Measurements from ENCODE around the gene OR2A1.
"Not testable (repeated sequence)": the region's sequence is repeated elsewhere in the genome, so short reads cannot be mapped to it uniquely, and the experiment has no call there.

The OR2A1 gene

GRCh38 chr7:144311872-144312469 is at the start of gene OR2A1:
TSS of gene OR2A1 (plus strand) at chr7:144312419. CDS start at chr7:144318125, 5,706 bp downstream.
- DNase-seq = not testable (repeated sequence)

DNA sequence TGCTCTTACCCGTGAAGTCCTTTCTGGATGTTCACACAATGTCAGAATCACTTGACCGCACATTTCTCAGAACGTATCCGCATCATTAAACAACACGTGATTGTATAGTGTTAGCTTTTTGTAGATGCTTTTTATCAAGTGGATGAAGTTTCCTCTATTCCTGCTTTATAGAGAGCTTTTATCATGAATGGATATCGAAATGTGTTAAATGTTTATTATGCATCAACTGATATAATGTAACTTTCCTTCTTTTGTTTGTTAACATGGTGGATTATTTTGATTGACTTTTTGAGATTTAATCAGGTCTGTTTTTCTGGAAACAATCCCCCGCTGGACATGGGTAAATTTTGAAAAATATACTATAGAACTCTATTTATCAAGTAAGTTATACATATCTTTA is 47.5 kb upstream of the OR2A1 start, which contains the start of gene OR2A7:
Gene OR2A7 (minus strand): TSS at position 101 of the 400 bp plus-strand sequence. CDS start 5,164 bp downstream, outside the sequence.
- DNase-seq = not testable (repeated sequence)

- DNase-seq = not testable (repeated sequence)
Measured at GRCh38 chr7:144269188-144269587, 43.0 kb upstream of the OR2A1 start, which contains the start of gene CTAGE8. TSS of gene CTAGE8 (minus strand) at chr7:144269288. CDS start at chr7:144269250, 38 bp downstream.

GRCh38 chr7:144275281-144275680 is 36.9 kb upstream of the OR2A1 start:
- not testable (repeated sequence) for DNase-seq

DNA sequence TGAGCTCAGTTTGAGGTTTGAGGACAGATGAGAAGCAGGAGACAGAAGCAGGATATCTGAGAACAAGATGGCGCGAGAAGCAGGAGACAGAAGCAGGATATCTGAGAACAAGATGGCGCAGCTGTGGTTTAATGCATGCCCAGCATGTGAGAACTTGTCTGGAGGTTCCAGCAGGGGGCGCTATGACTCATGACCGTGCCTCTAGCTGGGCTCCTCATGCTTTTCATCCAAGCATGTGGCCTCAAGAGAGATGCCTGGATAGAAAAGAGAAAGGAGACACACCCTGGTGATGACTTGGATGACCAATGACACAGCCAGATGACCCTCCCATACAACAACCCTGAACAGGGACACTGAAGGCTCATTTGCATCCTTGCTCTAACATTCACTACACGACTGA is 32.2 kb upstream of the OR2A1 start:
- DNase-seq = not testable (repeated sequence)

DNA sequence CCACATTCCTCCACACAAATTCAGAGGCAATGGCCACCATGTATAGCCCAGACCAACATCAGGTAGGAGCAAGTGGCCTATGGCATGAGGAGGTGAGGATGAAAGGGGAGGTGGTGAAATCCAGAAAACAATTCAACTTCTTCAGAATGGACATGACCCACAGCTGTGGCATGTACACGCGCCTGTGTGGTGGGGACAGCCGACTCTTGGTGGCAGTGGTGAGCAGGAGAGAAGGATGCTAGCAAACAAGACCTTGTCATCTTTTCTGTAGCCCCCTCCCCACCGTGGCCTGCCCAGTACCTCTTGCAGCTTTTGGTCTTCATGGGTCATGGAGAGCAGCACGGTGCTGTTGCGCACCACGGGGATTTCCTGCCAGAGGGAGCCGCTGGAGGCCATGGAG is 30.2 kb upstream of the OR2A1 start:
- not testable (repeated sequence) for DNase-seq

GRCh38 chr7:144282490-144282889 is 29.7 kb upstream of the OR2A1 start:
- DNase-seq = not testable (repeated sequence)

- DNase-seq = not testable (repeated sequence)
Measured at GRCh38 chr7:144283716-144284115, 28.5 kb upstream of the OR2A1 start.

DNA sequence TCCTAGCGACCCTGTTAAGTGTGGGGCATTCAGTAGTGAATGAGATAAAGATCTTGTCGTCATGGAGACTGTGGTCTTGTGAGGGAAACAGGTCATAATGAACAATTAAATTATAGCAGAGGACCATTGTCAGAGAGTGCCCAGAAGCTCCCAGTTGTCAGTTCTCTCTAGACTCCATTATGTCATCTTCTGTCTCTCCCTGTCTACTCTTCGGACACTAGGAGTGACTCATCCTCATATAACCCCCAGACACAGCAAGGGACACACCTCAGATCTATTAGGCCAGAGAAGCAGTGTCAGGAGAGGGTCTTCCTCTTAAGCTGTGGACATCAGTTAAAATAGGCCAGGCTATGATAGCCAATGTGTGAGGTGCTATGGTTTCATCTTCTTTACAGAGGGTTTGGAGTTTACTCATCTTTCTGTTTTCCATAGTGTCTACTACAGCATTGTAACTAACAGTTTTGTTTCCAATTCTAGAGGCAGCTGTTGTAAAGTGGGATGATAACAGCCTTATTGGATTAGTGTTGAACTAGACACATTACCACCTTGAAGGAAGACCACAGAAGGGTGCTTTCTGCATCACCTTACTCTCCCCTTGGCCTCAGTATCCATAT is 24.9 kb upstream of the OR2A1 start:
- DNase-seq = not testable (repeated sequence)

- not testable (repeated sequence) for DNase-seq
Measured at GRCh38 chr7:144291607-144292006, 20.6 kb upstream of the OR2A1 start.

DNA sequence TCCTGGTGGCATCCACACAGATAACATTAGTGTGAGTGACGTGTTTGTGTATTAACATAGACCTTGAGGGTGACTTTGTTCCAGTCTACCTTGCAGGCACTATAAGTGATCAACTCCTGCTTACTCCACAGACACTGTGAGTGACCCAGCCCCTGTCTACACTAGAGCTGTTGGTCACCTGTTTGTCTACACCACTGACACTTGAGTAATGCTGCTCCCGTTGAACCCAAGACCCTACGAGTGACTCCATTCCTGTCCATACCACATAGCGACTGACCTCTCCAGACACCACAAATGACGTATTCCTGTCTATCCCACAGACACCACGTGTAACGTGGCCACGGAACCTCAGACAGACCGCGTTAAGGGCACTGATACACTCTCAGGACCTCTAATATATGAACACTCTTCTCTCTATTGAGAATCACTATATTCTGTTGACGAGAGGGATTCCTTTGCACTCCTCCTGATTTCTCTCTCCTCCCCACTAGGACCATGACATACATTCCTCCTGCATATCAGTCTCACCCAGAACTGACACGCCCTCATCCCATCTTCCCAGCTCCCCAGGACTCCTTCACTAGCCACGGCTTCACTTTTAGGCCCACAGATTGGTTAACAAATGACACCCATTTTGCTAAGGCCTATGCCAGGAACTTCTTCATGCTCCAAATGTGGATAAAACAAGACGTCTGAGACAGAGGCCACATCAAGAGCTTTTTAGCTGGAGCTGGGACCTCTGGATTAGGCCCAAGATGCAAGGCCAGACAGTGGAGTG is 19.6 kb upstream of the OR2A1 start:
- DNase-seq = not testable (repeated sequence)

GRCh38 chr7:144293794-144294499 is 18.3 kb upstream of the OR2A1 start:
- DNase-seq = not testable (repeated sequence)

DNA sequence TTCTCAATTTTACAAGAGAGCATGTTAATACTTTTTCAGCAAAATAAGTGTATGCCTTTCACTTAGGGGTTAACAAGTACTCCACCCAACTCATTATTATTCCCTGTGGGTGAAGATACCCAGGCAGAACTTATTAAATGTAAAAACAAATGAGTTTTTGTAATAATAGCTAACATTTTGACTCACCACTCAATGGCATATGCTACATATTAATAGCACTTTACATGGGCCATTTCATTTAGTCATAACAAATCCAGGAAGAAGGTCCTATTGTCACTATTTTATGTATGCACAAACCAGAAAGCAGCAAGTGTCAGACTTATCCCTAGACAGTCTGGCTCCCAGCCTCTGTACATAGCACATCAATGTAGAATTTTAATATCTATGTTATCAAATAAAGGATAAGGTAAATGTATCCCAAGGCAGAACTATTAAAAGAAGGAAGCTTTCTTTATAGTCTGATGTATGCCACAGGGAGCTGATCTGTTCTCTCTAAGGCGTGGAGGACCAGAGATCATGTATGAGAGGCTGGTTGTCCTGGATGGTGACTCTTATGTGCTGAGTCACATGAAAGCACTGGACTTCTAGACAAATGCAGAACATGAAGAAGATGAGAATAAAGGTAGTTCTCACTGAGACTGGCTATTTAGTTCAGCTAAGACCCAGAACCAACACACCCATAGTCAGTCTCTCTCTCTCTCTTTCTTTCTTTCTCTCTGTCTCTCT is 9.5 kb upstream of the OR2A1 start:
- DNase-seq = not testable (repeated sequence)

GRCh38 chr7:144303607-144304006 is 8.6 kb upstream of the OR2A1 start:
- not testable (repeated sequence) for DNase-seq

GRCh38 chr7:144305156-144305555 is 7.1 kb upstream of the OR2A1 start:
- not testable (repeated sequence) for DNase-seq

DNA sequence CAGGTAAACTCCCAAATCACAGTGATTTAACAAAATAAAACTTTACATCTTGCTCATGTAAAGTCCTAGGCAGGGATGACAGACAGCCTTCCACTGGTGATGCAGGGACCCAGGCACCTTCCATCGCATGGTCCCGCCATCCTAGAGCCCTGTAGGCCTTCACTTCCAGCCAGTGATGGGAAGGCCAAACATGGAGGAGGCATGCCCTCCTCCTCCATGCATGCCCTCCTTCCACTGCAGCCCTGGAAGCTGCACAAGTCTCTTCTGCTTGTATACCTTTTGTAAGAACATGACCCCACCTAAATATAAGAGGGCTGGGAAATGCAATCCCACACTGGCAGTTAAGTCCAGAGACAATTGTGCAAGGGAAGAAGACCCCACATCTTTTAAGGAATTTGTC is 2.5 kb upstream of the OR2A1 start:
- not testable (repeated sequence) for DNase-seq

DNA sequence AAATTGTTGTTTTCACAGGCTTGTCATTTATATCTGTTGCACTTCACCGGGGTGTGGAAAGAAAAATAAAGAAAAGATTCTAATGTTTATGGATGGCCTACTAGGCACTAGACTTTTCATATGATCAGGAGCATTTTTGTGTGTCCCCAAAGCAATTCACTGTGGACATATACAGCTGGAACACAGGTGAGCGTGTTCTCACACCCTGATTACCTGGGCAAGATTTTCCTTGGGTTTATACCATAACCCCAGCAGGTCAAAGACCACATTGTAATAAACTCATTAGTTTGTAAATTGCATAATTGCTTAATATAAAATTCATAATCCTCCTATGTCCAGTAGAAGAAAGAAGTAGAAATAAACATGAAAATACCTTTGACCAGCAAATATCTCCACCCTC is 1.0 kb upstream of the OR2A1 start:
- DNase-seq = not testable (repeated sequence)

DNA sequence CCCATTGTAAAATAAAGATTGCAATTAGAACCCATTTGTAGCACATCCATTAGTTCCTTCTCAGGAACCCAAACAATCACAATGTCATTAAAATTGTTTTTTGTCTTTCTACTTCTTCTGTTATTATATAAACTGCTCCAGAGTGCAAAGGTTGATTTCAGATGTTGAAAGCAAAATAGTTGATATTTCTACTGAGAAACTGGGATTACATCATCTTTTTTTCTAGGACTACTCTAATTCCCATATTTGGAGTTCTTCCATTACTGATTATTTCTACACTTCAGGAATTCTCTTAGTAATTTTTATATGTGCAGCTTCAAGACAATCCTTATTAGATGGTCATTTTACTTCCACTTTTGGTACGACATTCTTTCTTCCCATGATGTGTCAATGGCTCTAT is 5.3 kb downstream of the OR2A1 start:
- not testable (repeated sequence) for DNase-seq

DNA sequence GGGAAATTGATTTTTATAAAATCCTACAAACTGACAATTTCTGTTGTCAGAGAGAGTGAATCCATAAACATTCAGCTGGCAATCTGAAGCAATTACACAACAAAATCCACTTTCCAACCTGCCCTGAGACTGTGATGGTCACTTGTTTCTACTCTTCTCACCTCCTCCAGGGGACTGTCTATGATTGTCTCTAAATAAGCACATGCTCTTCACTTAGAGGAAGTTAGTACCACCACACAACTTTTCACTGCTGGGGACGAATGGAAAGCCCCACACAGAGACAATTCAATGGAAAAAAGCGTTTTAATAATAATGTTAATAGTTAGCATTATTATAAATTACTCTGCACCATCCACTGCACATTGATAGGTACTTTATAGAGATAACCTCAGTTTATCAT is 7.3 kb downstream of the OR2A1 start:
- DNase-seq = not testable (repeated sequence)

DNA sequence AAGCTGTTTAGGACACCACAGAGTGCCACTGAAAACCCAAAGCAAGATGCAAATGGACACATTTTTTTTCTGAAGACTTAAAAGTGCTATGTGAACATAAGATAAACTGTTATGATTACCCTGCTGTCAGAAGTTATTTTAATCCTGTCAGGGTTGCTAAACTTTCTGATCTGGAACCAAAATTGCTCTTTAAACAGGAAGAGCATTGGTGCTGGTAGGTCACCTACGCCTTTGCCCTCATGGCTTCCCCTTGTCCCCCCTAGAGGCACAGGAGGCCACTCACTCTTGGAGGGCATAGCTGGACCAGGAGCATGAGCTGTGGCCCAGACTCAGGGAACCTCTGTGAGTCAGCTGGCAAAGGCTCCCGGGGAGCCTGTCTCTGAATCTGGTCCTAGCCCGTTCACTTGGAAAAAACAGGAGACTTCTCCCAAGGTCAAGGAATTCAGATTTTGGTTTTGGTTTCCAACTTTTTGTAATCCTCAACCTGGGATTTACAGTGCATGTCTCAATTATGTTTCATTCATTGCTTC is 9.5 kb downstream of the OR2A1 start:
- DNase-seq = not testable (repeated sequence)

GRCh38 chr7:144323359-144323758 is 11.1 kb downstream of the OR2A1 start:
- not testable (repeated sequence) for DNase-seq

DNA sequence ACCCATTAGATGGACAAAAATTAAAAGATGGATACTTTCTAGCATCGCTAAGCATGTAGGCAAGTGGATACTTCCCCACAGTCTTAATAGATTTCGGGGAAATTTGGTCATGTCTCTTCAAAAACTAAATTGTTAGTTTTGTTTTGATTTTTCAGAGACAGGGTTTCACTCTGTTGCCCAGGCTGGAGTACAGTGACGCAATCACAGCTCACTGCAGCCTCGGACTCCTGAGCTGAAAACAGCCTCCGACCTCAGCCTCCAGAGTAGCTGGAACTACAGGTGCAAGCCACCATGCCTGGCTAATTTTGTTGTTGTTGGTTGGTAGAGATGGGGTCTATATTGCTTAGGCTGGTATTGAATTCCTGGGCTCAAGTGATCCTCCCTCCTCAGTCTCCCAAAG is 13.6 kb downstream of the OR2A1 start:
- not testable (repeated sequence) for DNase-seq
